ENCODE data around the gene MBD5. TPM values are rescaled to one million over a fixed set of nuclear protein-coding genes. Genes with fewer than 3 reads are reported as not detected.

Gene MBD5
- total and polyA plus RNA-seq, 4 donors: 5.7 to 140 (median 21.2) TPM

- TF ChIP-seq, protein P1, sequence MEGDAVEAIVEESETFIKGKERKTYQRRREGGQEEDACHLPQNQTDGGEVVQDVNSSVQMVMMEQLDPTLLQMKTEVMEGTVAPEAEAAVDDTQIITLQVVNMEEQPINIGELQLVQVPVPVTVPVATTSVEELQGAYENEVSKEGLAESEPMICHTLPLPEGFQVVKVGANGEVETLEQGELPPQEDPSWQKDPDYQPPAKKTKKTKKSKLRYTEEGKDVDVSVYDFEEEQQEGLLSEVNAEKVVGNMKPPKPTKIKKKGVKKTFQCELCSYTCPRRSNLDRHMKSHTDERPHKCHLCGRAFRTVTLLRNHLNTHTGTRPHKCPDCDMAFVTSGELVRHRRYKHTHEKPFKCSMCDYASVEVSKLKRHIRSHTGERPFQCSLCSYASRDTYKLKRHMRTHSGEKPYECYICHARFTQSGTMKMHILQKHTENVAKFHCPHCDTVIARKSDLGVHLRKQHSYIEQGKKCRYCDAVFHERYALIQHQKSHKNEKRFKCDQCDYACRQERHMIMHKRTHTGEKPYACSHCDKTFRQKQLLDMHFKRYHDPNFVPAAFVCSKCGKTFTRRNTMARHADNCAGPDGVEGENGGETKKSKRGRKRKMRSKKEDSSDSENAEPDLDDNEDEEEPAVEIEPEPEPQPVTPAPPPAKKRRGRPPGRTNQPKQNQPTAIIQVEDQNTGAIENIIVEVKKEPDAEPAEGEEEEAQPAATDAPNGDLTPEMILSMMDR (IDR thresholded peaks at IDR 0.05; ENCODE audit: control extremely low read depth, extremely low read depth): no peak
- Histone ChIP-seq H3K36me3 (ENCODE audit: control insufficient read depth in 4 of 4, insufficient read depth in 4 of 4, low read length in 4 of 4) (peaks cover 1 to 22% (median 16%) of the 10 kb centered on the region in 4 donors), H3K4me3 (no peak overlapping the region), H3K9ac (ENCODE audit: insufficient read depth in 1 of 2, low read length in 2 of 2) (no peak overlapping the region), H3K4me1 (ENCODE audit: control insufficient read depth in 5 of 5, insufficient read depth in 5 of 5, low read length in 5 of 5) (no peaks in the 10 kb centered on the region), H3K27me3 (ENCODE audit: control insufficient read depth in 3 of 3, insufficient read depth in 3 of 3, low read length in 2 of 3) (no peaks in the 10 kb centered on the region), H3K27ac (ENCODE audit: low read depth in 1 of 2, low read length in 1 of 2) (no peak overlapping the region), H3K9me3 (ENCODE audit: control insufficient read depth in 4 of 4, insufficient read depth in 3 of 4, low read length in 3 of 4) (peaks cover 0 to 7% (median under 1%) of the 10 kb centered on the region in 4 donors)
- no peak for DNase-seq
- ATAC-seq (ENCODE audit: insufficient read depth, low FRiP score): no peak
- WGBS, 2 donors: 80 to 82% methylated on average over 1 of the region's 1 CpG
Measured at GRCh38 chr2:148234143-148234542, 213.3 kb downstream of the MBD5 start.

DNA sequence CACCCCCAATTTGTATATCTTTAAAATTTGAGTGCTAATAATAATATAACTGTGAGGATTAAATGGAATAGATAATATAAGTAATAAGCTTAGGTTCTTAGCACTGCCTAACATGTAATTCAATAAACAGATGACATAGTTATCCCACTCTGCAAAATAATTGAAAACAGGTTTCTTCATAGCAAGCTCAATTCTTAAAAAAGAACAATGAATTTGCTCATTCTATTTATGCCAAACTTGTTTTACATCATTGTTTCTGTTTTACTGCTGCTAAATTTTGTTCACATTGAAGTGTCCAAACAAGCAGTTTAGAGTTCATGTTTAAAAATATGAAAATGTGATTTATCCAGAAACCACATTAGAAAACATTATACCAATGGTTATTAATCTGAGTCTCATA is 217.0 kb downstream of the MBD5 start:
- Histone ChIP-seq H3K4me1 (ENCODE audit: control insufficient read depth in 5 of 5, insufficient read depth in 5 of 5, low read length in 5 of 5) (no peaks in the 10 kb centered on the region), H3K9ac (ENCODE audit: insufficient read depth in 1 of 2, low read length in 2 of 2) (no peak overlapping the region), H3K27ac (ENCODE audit: low read depth in 1 of 2, low read length in 1 of 2) (no peak overlapping the region), H3K36me3 (ENCODE audit: control insufficient read depth in 4 of 4, insufficient read depth in 4 of 4, low read length in 4 of 4) (peaks cover 2 to 21% (median 14%) of the 10 kb centered on the region in 4 donors), H3K9me3 (ENCODE audit: control insufficient read depth in 4 of 4, insufficient read depth in 3 of 4, low read length in 3 of 4) (peaks cover 2 to 7% (median 3%) of the 10 kb centered on the region in 4 donors), H3K27me3 (ENCODE audit: control insufficient read depth in 3 of 3, insufficient read depth in 3 of 3, low read length in 2 of 3) (no peaks in the 10 kb centered on the region), H3K4me3 (no peak overlapping the region)
- no peak for DNase-seq
- ATAC-seq (ENCODE audit: insufficient read depth, low FRiP score): no peak
- TF ChIP-seq, protein P1 (IDR thresholded peaks at IDR 0.05; ENCODE audit: control extremely low read depth, extremely low read depth): no peak

DNA sequence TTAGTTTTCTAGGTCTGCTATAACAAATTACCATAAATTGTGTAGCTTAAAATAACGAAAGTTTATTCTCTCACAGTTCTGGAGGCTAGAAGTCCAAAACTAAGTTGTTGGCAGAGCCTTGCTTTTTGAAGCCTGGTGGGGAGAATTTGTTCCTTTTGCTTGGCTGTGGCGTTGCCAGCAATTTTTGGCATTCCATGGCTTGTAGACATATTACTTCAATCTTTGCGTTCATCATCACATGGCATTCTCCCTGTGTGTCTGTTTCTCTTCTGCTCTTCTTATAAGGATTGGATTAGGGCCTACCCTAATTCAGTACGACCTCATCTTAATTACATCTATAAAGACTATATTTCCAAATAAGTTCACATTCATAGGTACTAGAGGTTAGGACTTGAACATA is 217.7 kb downstream of the MBD5 start:
- no peaks in the 10 kb centered on the region for H3K4me1 ChIP-seq (ENCODE audit: control insufficient read depth in 5 of 5, insufficient read depth in 5 of 5, low read length in 5 of 5)
- DNase-seq (no peak), ATAC-seq (ENCODE audit: insufficient read depth, low FRiP score) (no peak)
- H3K9ac ChIP-seq (ENCODE audit: insufficient read depth in 1 of 2, low read length in 2 of 2): no peak overlapping the region
- peaks cover 2 to 21% (median 14%) of the 10 kb centered on the region in 4 donors for H3K36me3 ChIP-seq (ENCODE audit: control insufficient read depth in 4 of 4, insufficient read depth in 4 of 4, low read length in 4 of 4)
- H3K27ac ChIP-seq (ENCODE audit: low read depth in 1 of 2, low read length in 1 of 2): no peak overlapping the region
- H3K27me3 ChIP-seq (ENCODE audit: control insufficient read depth in 3 of 3, insufficient read depth in 3 of 3, low read length in 2 of 3): no peaks in the 10 kb centered on the region
- TF ChIP-seq, protein P1 (IDR thresholded peaks at IDR 0.05; ENCODE audit: control extremely low read depth, extremely low read depth): no peak
- H3K4me3 ChIP-seq: no peak overlapping the region
- WGBS, 2 donors: 83 to 93% methylated on average over 4 of the region's 4 CpGs
- peaks cover 2 to 7% (median 3%) of the 10 kb centered on the region in 4 donors for H3K9me3 ChIP-seq (ENCODE audit: control insufficient read depth in 4 of 4, insufficient read depth in 3 of 4, low read length in 3 of 4)

DNA sequence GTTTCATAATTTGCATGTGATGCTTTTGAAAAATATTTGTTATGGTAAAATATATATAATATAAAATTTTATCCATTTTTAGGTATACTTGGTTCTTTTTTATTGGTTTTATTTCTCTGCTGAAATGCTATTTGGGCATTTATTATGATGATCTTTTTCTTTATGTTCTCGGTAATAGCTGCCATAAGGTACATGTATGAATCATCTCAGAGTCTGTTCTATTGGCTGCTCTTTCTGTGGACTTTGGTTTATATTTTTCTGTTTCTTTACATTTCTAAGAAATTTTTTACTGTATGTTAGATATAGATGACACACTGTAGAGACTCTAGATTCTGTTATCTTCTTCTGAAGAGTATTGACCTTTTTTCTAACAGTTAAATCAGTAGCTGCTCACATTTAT is 219.9 kb downstream of the MBD5 start:
- WGBS, 2 donors: 96 to 100% methylated on average over 1 of the region's 1 CpG
- DNase-seq: no peak
- no peak for ATAC-seq (ENCODE audit: insufficient read depth, low FRiP score)
- Histone ChIP-seq H3K36me3 (ENCODE audit: control insufficient read depth in 4 of 4, insufficient read depth in 4 of 4, low read length in 4 of 4) (peaks cover 2 to 20% (median 12%) of the 10 kb centered on the region in 4 donors), H3K4me1 (ENCODE audit: control insufficient read depth in 5 of 5, insufficient read depth in 5 of 5, low read length in 5 of 5) (no peaks in the 10 kb centered on the region), H3K27me3 (ENCODE audit: control insufficient read depth in 3 of 3, insufficient read depth in 3 of 3, low read length in 2 of 3) (no peaks in the 10 kb centered on the region), H3K9ac (ENCODE audit: insufficient read depth in 1 of 2, low read length in 2 of 2) (no peak overlapping the region), H3K4me3 (no peak overlapping the region), H3K27ac (ENCODE audit: low read depth in 1 of 2, low read length in 1 of 2) (no peak overlapping the region), H3K9me3 (ENCODE audit: control insufficient read depth in 4 of 4, insufficient read depth in 3 of 4, low read length in 3 of 4) (peaks cover 2 to 7% (median 3%) of the 10 kb centered on the region in 4 donors)
- TF ChIP-seq, protein P1 (IDR thresholded peaks at IDR 0.05; ENCODE audit: control extremely low read depth, extremely low read depth): no peak
